ENCODE results near the gene NPBWR2.

Gene NPBWR2

GRCh38 chr20:64069209-64069613 lies 38.2 kb downstream of the NPBWR2 start:
- TF ChIP-seq CTCF (IDR thresholded peaks at IDR 0.05; ENCODE audit: low read depth, low read length) = no peak

GRCh38 chr20:64068386-64069208 lies 38.8 kb downstream of the NPBWR2 start:
- DNase-seq (ENCODE audit: extremely low read depth, low read depth) = no peak
- no peak for TF ChIP-seq CTCF (IDR thresholded peaks at IDR 0.05; ENCODE audit: low read depth, low read length)

More at GRCh38 chr20:64069209-64069613, 38.2 kb downstream of the NPBWR2 start:
- DNase-seq (ENCODE audit: extremely low read depth, low read depth) = no peak

- TF ChIP-seq CTCF (IDR thresholded peaks at IDR 0.05; ENCODE audit: low read depth, low read length) = no peak
Measured at GRCh38 chr20:64067733-64068307, 39.5 kb downstream of the NPBWR2 start.

GRCh38 chr20:64067005-64067632 lies 40.2 kb downstream of the NPBWR2 start:
- DNase-seq (ENCODE audit: extremely low read depth, low read depth) = no peak
- TF ChIP-seq CTCF (IDR thresholded peaks at IDR 0.05; ENCODE audit: low read depth, low read length) = no peak

More at GRCh38 chr20:64067733-64068307, 39.5 kb downstream of the NPBWR2 start:
- no peak for DNase-seq (ENCODE audit: extremely low read depth, low read depth)

- no peak for DNase-seq (ENCODE audit: extremely low read depth, low read depth)
- no peak for TF ChIP-seq CTCF (IDR thresholded peaks at IDR 0.05; ENCODE audit: low read depth, low read length)
Measured at GRCh38 chr20:64065974-64066343, 41.4 kb downstream of the NPBWR2 start.

- no peak for DNase-seq (ENCODE audit: extremely low read depth, low read depth)
- no peak for TF ChIP-seq CTCF (IDR thresholded peaks at IDR 0.05; ENCODE audit: low read depth, low read length)
Measured at GRCh38 chr20:64065062-64065973, 42.0 kb downstream of the NPBWR2 start.
